Prostate gland (tissue), 2 donors: Measurements from ENCODE around the gene RNF115. TPM values are rescaled to one million over a fixed set of nuclear protein-coding genes. Genes with fewer than 3 reads are reported as not detected.

Experiments used
- DNase-seq: peaks from one replicate; pipeline ENCODE4 v3.0.0-alpha.2; 2019; ENCODE audit warnings: low spot score
- H3K27ac ChIP-seq, 2 donors: fragments of 200-600 bp; sonication (generic); 2 replicates each; pipeline ENCODE4 v1.5.1; 2017 to 2019
- H3K27me3 ChIP-seq: fragments of 200-600 bp; sonication (generic); replicated peaks from 2 replicates; pipeline ENCODE4 v1.5.1; 2019; ENCODE audit not compliant: insufficient read depth
- H3K36me3 ChIP-seq, 2 donors: fragments of 200-600 bp; sonication (generic); 1 replicate in 1 of 2; 2 replicates in 1 of 2; pipeline versions ENCODE4 v1.5.1 to v1.8.1; 2017 to 2019
- H3K4me1 ChIP-seq: fragments of 200-600 bp; sonication (generic); replicated peaks from 2 replicates; pipeline ENCODE4 v1.5.1; 2019
- H3K4me3 ChIP-seq, 2 donors: fragments of 200-600 bp; sonication (generic); 2 replicates each; pipeline ENCODE4 v1.5.1; 2017 to 2019
- H3K9me3 ChIP-seq: fragments of 200-600 bp; sonication (generic); 2 replicates; pipeline ENCODE4 v1.5.1; 2017
- POLR2A ChIP-seq: fragments of 450-650 bp; IDR thresholded peaks from one replicate; pipeline ENCODE4 v1.6.1; 2016; ENCODE audit warnings: antibody characterized with exemption, mild to moderate bottlenecking
- POLR2AphosphoS5 ChIP-seq: sonication (generic); formaldehyde crosslinking; IDR thresholded peaks from one replicate; pipeline ENCODE4 v1.6.1; 2017; ENCODE audit warnings: antibody characterized with exemption
- WGBS: methylation state at CpG from one replicate; pipeline ENCODE4 v1.1.5; 2018; 5-methylcytosine and 5-hydroxymethylcytosine counted together
- intact Hi-C: fragments of 100-400 bp; cut with DNase I; formaldehyde crosslinking; loops from one replicate; pipeline ENCODE4 v1.14.2; 2022
- total RNA-seq, 2 donors: library from RNA; depleted of rRNA; stranded (reverse); fragments of >200 nt; gene quantifications; one replicate each; pipeline ENCODE4 v1.1.0, GENCODE V29; 2016
- TF ChIP-seq, protein P1 (sequence below), 4 experiments: fragments of 200-600 bp in 2 of 4; fragments of 450-650 bp in 2 of 4; sonication (generic) in 2 of 4; IDR thresholded peaks; 1 replicate in 3 of 4; 2 replicates in 1 of 4; pipeline ENCODE4 v1.5.1; 2016 to 2019; ENCODE audit warnings: antibody characterized with exemption in 4 of 4, mild to moderate bottlenecking in 2 of 4, moderate library complexity in 2 of 4

The RNF115 gene
- total RNA-seq, 2 donors from 2014 or later, result 12.5 to 21.4 TPM

DNA sequence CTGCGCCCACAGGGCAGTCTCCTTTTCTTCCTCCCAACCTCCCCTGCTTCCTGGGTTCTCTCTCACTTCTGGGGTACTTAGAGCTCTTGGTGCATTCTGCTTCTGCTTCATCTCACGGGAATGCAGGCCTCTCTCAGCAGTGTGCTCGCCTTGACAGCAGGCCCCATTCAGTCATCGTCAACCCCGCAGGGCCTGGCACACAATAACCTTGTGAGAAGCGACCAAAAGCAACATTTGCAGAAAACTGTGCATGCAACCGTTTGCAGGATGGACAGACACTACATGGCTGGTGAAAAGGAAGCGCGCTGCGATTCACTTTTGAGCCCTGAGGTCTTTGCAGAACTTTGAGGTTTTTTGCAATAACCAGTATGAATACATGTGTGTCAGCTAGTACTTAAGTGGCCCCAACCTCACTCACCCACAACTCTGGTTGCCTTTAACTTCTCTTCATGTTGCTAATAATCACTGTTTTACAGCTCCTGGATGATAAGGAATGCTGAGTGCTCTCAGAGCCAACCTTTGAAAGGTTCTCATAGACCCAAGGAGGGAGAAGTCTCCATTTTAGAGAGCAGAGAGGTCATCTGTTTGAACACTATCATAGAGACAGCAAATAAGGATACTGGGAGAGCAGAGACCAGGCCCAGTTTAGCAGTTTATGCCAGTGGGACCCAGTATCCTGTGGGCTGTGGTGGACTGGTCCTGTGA, 107.1 kb downstream of the RNF115 start:
- Histone ChIP-seq H3K27me3 (no peaks in the 10 kb centered on the region), H3K4me3 (no peak overlapping the region), H3K9me3 (no peaks in the 10 kb centered on the region), H3K27ac (no peak overlapping the region), H3K4me1 (no peaks in the 10 kb centered on the region), H3K36me3 (no peaks in the 10 kb centered on the region)
- TF ChIP-seq POLR2A (no peak), POLR2AphosphoS5 (no peak)
- TF ChIP-seq, protein P1, sequence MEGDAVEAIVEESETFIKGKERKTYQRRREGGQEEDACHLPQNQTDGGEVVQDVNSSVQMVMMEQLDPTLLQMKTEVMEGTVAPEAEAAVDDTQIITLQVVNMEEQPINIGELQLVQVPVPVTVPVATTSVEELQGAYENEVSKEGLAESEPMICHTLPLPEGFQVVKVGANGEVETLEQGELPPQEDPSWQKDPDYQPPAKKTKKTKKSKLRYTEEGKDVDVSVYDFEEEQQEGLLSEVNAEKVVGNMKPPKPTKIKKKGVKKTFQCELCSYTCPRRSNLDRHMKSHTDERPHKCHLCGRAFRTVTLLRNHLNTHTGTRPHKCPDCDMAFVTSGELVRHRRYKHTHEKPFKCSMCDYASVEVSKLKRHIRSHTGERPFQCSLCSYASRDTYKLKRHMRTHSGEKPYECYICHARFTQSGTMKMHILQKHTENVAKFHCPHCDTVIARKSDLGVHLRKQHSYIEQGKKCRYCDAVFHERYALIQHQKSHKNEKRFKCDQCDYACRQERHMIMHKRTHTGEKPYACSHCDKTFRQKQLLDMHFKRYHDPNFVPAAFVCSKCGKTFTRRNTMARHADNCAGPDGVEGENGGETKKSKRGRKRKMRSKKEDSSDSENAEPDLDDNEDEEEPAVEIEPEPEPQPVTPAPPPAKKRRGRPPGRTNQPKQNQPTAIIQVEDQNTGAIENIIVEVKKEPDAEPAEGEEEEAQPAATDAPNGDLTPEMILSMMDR (IDR thresholded peaks at IDR 0.05), result no peak
- intact Hi-C loops, result no loop called here
- no peak for DNase-seq
- 80% methylated on average over 10 of the region's 10 CpGs for WGBS

DNA sequence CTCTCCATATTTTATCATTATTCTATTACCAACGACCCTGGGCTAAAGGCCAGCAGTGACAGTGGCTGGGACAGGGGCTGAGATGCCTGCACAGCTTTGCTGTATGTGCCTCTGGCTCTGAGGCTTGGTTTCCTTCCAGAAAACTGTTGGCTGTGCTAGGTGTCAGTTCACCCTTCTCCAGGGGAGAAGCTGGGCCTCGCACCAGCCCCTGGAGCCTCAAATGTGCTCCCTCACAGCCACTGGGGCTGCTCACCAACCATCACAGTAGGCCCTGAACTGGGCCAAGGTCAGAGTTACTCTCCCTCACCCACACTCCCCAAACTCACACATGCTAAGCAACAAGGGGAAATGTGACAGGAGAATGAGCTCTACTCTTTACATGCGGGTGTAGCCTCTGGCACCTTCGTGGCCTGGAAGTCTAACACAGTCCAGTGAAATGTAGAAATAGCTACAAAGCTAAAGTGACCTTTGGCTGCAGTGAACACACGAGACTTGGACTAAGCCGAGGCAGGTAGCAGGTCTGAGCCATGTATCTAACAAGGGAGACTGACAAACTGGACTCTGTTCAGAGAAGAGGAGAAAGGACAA, 109.3 kb downstream of the RNF115 start:
- H3K9me3 ChIP-seq, result no peaks in the 10 kb centered on the region
- 49% methylated on average over 6 of the region's 6 CpGs for whole genome bisulfite sequencing
- no peak for TF ChIP-seq POLR2A
- TF ChIP-seq, protein P1 (IDR thresholded peaks at IDR 0.05), result no peak
- DNase-seq, result no peak
- no peak overlapping the region for H3K4me3 ChIP-seq
- intact Hi-C loops, result no loop called here
- no peaks in the 10 kb centered on the region for H3K4me1 ChIP-seq
- no peaks in the 10 kb centered on the region for H3K36me3 ChIP-seq
- H3K27me3 ChIP-seq, result no peaks in the 10 kb centered on the region
- H3K27ac ChIP-seq, result no peak overlapping the region

DNA sequence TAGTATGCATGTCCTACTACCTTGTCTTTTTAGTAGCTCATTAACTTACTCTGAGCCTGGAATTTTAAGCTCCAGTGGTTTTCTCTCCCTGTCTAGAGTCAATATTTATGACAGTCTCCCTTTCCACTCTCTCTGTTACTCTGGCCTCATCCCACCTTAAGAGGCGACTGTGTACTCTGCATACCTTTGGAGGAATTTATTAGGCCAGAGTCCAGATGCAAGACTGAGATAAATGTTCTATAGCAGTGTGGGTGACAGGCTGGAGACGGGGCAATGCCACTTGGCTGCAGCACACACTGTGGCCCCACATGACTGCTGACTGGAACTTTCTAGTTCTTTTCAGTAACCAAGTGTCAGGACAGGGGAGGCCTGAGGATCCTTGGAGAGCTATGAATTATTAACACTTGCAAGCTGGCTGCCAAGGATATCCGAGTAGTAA, 112.7 kb downstream of the RNF115 start:
- H3K9me3 ChIP-seq, result no peaks in the 10 kb centered on the region
- H3K36me3 ChIP-seq, result no peaks in the 10 kb centered on the region
- H3K27me3 ChIP-seq, result no peaks in the 10 kb centered on the region
- H3K27ac ChIP-seq, result no peak overlapping the region
- peak; percentile 19 for DNase-seq
- no peaks in the 10 kb centered on the region for H3K4me1 ChIP-seq
- TF ChIP-seq POLR2A (no peak), POLR2AphosphoS5 (peak; percentile 46)
- TF ChIP-seq, protein P1 (IDR thresholded peaks at IDR 0.05), result no peak
- intact Hi-C loops, result no loop called here
- 28% methylated on average over 3 of the region's 3 CpGs for WGBS
- H3K4me3 ChIP-seq, result no peak overlapping the region

DNA sequence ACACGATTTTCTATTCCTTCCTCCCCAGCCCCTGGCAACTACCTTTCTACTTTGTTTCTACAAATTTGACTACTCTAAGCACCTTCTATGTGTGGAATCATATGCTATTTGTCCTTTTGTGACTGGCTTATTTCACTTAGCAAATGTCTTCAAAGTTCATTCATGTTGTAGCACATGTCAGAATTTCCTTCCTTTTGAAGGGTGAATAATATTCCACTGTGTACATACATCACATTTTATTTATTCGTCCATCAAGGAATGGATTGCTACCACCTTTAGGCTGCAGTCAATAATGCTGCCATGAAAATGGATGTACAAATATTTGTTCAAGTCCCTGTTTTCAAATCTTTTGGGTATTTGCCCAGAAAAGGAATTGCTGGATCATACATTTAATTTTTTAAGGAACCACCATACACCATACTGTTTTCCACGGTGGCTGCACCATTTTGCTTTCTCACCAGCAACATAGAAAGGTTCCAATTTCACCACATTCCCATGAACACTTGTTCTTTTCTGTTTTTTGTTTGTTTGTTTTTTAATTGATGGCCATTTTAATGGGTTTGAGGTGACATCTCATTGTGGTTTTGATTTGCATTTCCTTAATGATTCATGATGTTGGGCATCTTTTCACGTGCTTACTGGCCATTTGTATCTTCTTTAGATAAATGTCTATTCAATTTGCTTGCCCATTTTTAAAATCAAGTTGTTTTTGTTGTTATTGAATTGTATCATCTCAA, 113.4 kb downstream of the RNF115 start:
- Histone ChIP-seq H3K4me3 (no peak overlapping the region), H3K27ac (no peak overlapping the region), H3K27me3 (no peaks in the 10 kb centered on the region), H3K4me1 (no peaks in the 10 kb centered on the region), H3K9me3 (no peaks in the 10 kb centered on the region), H3K36me3 (no peaks in the 10 kb centered on the region)
- no peak for DNase-seq
- intact Hi-C loops, result no loop called here
- TF ChIP-seq, protein P1 (IDR thresholded peaks at IDR 0.05), result no peak
- no peak for TF ChIP-seq POLR2A
- TF ChIP-seq POLR2AphosphoS5, result no peak
- WGBS, result 65% methylated on average over 4 of the region's 4 CpGs
